SU-DHL-6 (cell line): ENCODE measurements around the gene FXYD1.

Experiments
- H2AFZ ChIP-seq: fragments of 200-600 bp; sonication (generic); 2 replicates; pipeline ENCODE4 v1.6.1; 2014; ENCODE audit warnings: low read depth, mild to moderate bottlenecking, moderate library complexity, mixed read lengths, antibody characterized with exemption, low read length; ENCODE audit not compliant: severe bottlenecking
- H3F3A ChIP-seq: fragments of 200-600 bp; shearing (Covaris generic); 2 replicates; pipeline ENCODE4 v1.6.0; 2016; ENCODE audit warnings: antibody characterized with exemption, mild to moderate bottlenecking; ENCODE audit not compliant: insufficient read depth
- H3K27ac ChIP-seq: fragments of 200-600 bp; sonication (generic); 2 replicates; pipeline ENCODE4 v1.5.1; 2016; ENCODE audit warnings: low read depth, mild to moderate bottlenecking, low read length, moderate library complexity, mixed read lengths
- H3K27me3 ChIP-seq: fragments of 200-600 bp; sonication (generic), shearing (Covaris generic); 2 replicates; pipeline ENCODE4 v1.6.0; 2014; ENCODE audit warnings: mild to moderate bottlenecking, low read length
- H3K36me3 ChIP-seq: fragments of 200-600 bp; sonication (generic); 2 replicates; pipeline ENCODE4 v1.6.1; 2014; ENCODE audit warnings: mild to moderate bottlenecking, low read length, mixed read lengths
- H3K4me2 ChIP-seq: fragments of 300-600, 200-600 bp; shearing (Covaris generic), sonication (generic); 2 replicates; pipeline ENCODE4 v1.6.0; 2014; ENCODE audit warnings: low read length, low read depth, mild to moderate bottlenecking; ENCODE audit not compliant: poor library complexity, severe bottlenecking
- H3K4me3 ChIP-seq: fragments of 200-600 bp; sonication (generic); 2 replicates; pipeline ENCODE4 v1.5.1; 2014; ENCODE audit warnings: antibody characterized with exemption, low read length, mild to moderate bottlenecking, mixed read lengths; ENCODE audit not compliant: insufficient read depth, poor library complexity, severe bottlenecking
- H3K79me2 ChIP-seq: fragments of 200-600 bp; sonication (generic); 2 replicates; pipeline ENCODE4 v1.6.1; 2014; ENCODE audit warnings: mild to moderate bottlenecking, low read length, moderate library complexity; ENCODE audit not compliant: insufficient read depth
- H3K9ac ChIP-seq: fragments of 200-600 bp; sonication (generic); 2 replicates; pipeline ENCODE4 v1.7.0; 2014; ENCODE audit warnings: mild to moderate bottlenecking, low read length
- H3K9me2 ChIP-seq: fragments of 200-600 bp; sonication (generic); replicated peaks from 2 replicates; pipeline ENCODE4 v1.6.1; 2014; ENCODE audit warnings: low read length; ENCODE audit not compliant: insufficient read depth
- H3K9me3 ChIP-seq: fragments of 200-600 bp; sonication (generic); 2 replicates; pipeline ENCODE4 v1.6.1; 2014; ENCODE audit warnings: low read length, mixed read lengths; ENCODE audit not compliant: insufficient read depth
- H4K20me1 ChIP-seq: fragments of 200-600 bp; sonication (generic); 2 replicates; pipeline ENCODE4 v1.6.1; 2014; ENCODE audit warnings: low read depth, mild to moderate bottlenecking, antibody characterized with exemption, low read length, moderate library complexity, mixed read lengths
- CTCF ChIP-seq: fragments of 200-600 bp; sonication (generic); IDR thresholded peaks from one replicate; pipeline ENCODE4 v1.5.1; 2017; ENCODE audit warnings: antibody characterized with exemption, mild to moderate bottlenecking, low read length, moderate library complexity; ENCODE audit not compliant: insufficient read depth, poor library complexity, severe bottlenecking
- EZH2phosphoT487 ChIP-seq: fragments of 200-600 bp; sonication (generic), shearing (Covaris generic); conservative IDR thresholded peaks from 2 replicates; pipeline ENCODE4 v1.6.1; 2018; ENCODE audit warnings: mild to moderate bottlenecking, antibody characterized with exemption, low read length, moderate library complexity, mixed read lengths

Gene FXYD1

GRCh38 chr19:35170359-35171061 lies 31.9 kb downstream of the FXYD1 start:
- Histone ChIP-seq H3K4me2 (no peak overlapping the region), H3K27me3 (no peaks in the 10 kb centered on the region), H3K9me2 (no peaks in the 10 kb centered on the region), H3K4me3 (no peak overlapping the region), H3K79me2 (no peaks in the 10 kb centered on the region), H4K20me1 (no peaks in the 10 kb centered on the region), H3K36me3 (peaks cover 9% of the 10 kb centered on the region), H2AFZ (no peak overlapping the region), H3K9me3 (no peaks in the 10 kb centered on the region), H3K9ac (no peak overlapping the region), H3K27ac (no peak overlapping the region), H3F3A (no peaks in the 10 kb centered on the region)
- TF ChIP-seq CTCF (no peak), EZH2phosphoT487 (no peak)

GRCh38 chr19:35171730-35172129 lies 33.1 kb downstream of the FXYD1 start:
- H3K4me3 ChIP-seq = no peak overlapping the region
- no peaks in the 10 kb centered on the region for H3K9me2 ChIP-seq
- H4K20me1 ChIP-seq = no peaks in the 10 kb centered on the region
- H3K9me3 ChIP-seq = no peaks in the 10 kb centered on the region
- H3K36me3 ChIP-seq = no peaks in the 10 kb centered on the region
- H3K79me2 ChIP-seq = no peaks in the 10 kb centered on the region
- TF ChIP-seq EZH2phosphoT487 (no peak), CTCF (no peak)
- H3K4me2 ChIP-seq = no peak overlapping the region
- H3K27ac ChIP-seq = no peak overlapping the region
- H3F3A ChIP-seq = no peaks in the 10 kb centered on the region
- H3K27me3 ChIP-seq = no peaks in the 10 kb centered on the region
- no peak overlapping the region for H3K9ac ChIP-seq
- H2AFZ ChIP-seq = no peak overlapping the region

- H3K9me3 ChIP-seq = no peaks in the 10 kb centered on the region; the same call in 1 of the 2 replicates
- H3K27ac ChIP-seq = no peak overlapping the region
- no peaks in the 10 kb centered on the region for H3K79me2 ChIP-seq
- no peak overlapping the region for H3K4me3 ChIP-seq
- no peaks in the 10 kb centered on the region for H3F3A ChIP-seq
- H3K36me3 ChIP-seq = no peaks in the 10 kb centered on the region
- no peaks in the 10 kb centered on the region for H3K27me3 ChIP-seq
- TF ChIP-seq EZH2phosphoT487 (no peak), CTCF (no peak)
- no peak overlapping the region for H2AFZ ChIP-seq
- H3K9me2 ChIP-seq = no peaks in the 10 kb centered on the region
- H4K20me1 ChIP-seq = no peaks in the 10 kb centered on the region
- H3K4me2 ChIP-seq = no peak overlapping the region
- no peak overlapping the region for H3K9ac ChIP-seq
Observed at GRCh38 chr19:35174226-35174625, 35.6 kb downstream of the FXYD1 start.
